ENCODE data around the gene TRIM71. TPM values are rescaled to one million over a fixed set of nuclear protein-coding genes. Genes with fewer than 3 reads are reported as not detected.

Gene TRIM71
- total RNA-seq, 1 donor from 2014 or later = not detected

GRCh38 chr3:32816439-32817256 lies 1.1 kb upstream of the TRIM71 start:
- Mint-ChIP-seq H3K36me3 (ENCODE audit: low read depth) (no peaks in the 10 kb centered on the region), H3K4me3 (peak overlapping the region; percentile 72), H3K9me3 (no peaks in the 10 kb centered on the region), H3K4me1 (peaks cover 31% of the 10 kb centered on the region), H3K27me3 (peaks cover 45% of the 10 kb centered on the region), H3K27ac (no peak overlapping the region)
- intact Hi-C loops (cut with micrococcal nuclease) = no loop called here
- ChIA-PET CTCF (no interaction called here), POLR2A (no interaction called here)
- no peak for ATAC-seq (ENCODE audit: low read depth)
- TF ChIP-seq, protein P1, sequence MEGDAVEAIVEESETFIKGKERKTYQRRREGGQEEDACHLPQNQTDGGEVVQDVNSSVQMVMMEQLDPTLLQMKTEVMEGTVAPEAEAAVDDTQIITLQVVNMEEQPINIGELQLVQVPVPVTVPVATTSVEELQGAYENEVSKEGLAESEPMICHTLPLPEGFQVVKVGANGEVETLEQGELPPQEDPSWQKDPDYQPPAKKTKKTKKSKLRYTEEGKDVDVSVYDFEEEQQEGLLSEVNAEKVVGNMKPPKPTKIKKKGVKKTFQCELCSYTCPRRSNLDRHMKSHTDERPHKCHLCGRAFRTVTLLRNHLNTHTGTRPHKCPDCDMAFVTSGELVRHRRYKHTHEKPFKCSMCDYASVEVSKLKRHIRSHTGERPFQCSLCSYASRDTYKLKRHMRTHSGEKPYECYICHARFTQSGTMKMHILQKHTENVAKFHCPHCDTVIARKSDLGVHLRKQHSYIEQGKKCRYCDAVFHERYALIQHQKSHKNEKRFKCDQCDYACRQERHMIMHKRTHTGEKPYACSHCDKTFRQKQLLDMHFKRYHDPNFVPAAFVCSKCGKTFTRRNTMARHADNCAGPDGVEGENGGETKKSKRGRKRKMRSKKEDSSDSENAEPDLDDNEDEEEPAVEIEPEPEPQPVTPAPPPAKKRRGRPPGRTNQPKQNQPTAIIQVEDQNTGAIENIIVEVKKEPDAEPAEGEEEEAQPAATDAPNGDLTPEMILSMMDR (IDR thresholded peaks at IDR 0.05) = no peak
- DNase-seq = peak; percentile 16

GRCh38 chr3:32817257-32817557 lies 590 bp upstream of the TRIM71 start:
- intact Hi-C loops (cut with micrococcal nuclease) = no loop called here
- Mint-ChIP-seq H3K4me1 (peaks cover 31% of the 10 kb centered on the region), H3K36me3 (ENCODE audit: low read depth) (no peaks in the 10 kb centered on the region), H3K27me3 (peaks cover 49% of the 10 kb centered on the region), H3K4me3 (peak overlapping the region; percentile 75), H3K27ac (no peak overlapping the region), H3K9me3 (no peaks in the 10 kb centered on the region)
- CTCF ChIA-PET = no interaction called here
- ATAC-seq (ENCODE audit: low read depth) (no peak), DNase-seq (no peak)
- POLR2A ChIA-PET = no interaction called here
- TF ChIP-seq, protein P1 (IDR thresholded peaks at IDR 0.05) = no peak

- ATAC-seq (ENCODE audit: low read depth) (no peak), DNase-seq (peak; percentile 15)
- H3K4me1 Mint-ChIP-seq = peaks cover 31% of the 10 kb centered on the region
- POLR2A ChIA-PET = no interaction called here
- no peaks in the 10 kb centered on the region for H3K36me3 Mint-ChIP-seq (ENCODE audit: low read depth)
- H3K9me3 Mint-ChIP-seq = no peaks in the 10 kb centered on the region
- no peak overlapping the region for H3K27ac Mint-ChIP-seq
- peak overlapping the region; percentile 41 for H3K4me3 Mint-ChIP-seq
- TF ChIP-seq, protein P1 (IDR thresholded peaks at IDR 0.05) = no peak
- intact Hi-C loops (cut with micrococcal nuclease) = no loop called here
- H3K27me3 Mint-ChIP-seq = peaks cover 50% of the 10 kb centered on the region
- CTCF ChIA-PET = no interaction called here
Observed at GRCh38 chr3:32818229-32818969, 602 bp downstream of the TRIM71 start.

- no peaks in the 10 kb centered on the region for H3K9me3 Mint-ChIP-seq
- H3K27me3 Mint-ChIP-seq = peaks cover 49% of the 10 kb centered on the region
- ATAC-seq (ENCODE audit: low read depth) = no peak
- H3K4me3 Mint-ChIP-seq = peak overlapping the region; percentile 33
- H3K4me1 Mint-ChIP-seq = peaks cover 31% of the 10 kb centered on the region
- intact Hi-C loops (cut with micrococcal nuclease) = no loop called here
- no peak for DNase-seq
- no peak overlapping the region for H3K27ac Mint-ChIP-seq
- CTCF ChIA-PET = no interaction called here
- TF ChIP-seq, protein P1 (IDR thresholded peaks at IDR 0.05) = no peak
- H3K36me3 Mint-ChIP-seq (ENCODE audit: low read depth) = no peaks in the 10 kb centered on the region
- POLR2A ChIA-PET = no interaction called here
Observed at GRCh38 chr3:32818970-32819511, 1.2 kb downstream of the TRIM71 start.
